GM19372 (cell line): ENCODE measurements around the gene STARD5.

Experiments used
- ATAC-seq: cut with Tn5 transposase; IDR thresholded peaks from one replicate; pipeline ENCODE4 v1.9.1; 2021; ENCODE audit warnings: mild to moderate bottlenecking, low read depth, moderate library complexity; ENCODE audit not compliant: unreplicated experiment

The STARD5 gene

GRCh38 chr15:81261172-81261811 is 62.6 kb downstream of the STARD5 start:
- ATAC-seq, result no peak

- ATAC-seq, result no peak
Observed at GRCh38 chr15:81259760-81260298, 64.1 kb downstream of the STARD5 start.
